ENCODE results near the gene NVL. TPM values are rescaled to one million over a fixed set of nuclear protein-coding genes. Genes with fewer than 3 reads are reported as not detected.

The NVL gene
- polyA plus RNA-seq, 1 of the 3 experiments (the other 2 are of a cell fraction): 12.4 TPM

DNA sequence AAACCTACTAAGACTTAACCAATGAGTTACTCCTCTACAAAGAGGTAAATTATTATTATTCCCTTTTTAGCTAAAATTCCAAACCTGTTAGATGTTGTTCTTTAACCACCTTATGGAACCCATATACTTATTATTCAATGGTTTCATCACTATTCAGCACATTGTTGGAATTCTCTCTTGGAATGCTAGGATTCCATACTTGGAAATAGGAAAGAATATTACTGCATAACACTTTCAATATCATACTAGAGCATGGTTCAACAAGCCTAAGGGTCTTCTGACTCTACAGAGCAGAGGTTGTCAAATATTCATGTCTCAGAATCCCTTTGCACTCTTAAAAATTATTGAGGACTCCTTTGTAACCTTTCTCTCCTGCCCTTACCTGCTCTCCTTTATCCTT, 77.5 kb downstream of the NVL start:
- no peaks in the 10 kb centered on the region for H3K9me2 ChIP-seq
- POLR2A ChIA-PET: no interaction called here
- H3K36me3 ChIP-seq (replicated peaks in 1 of 2; ENCODE audit: control insufficient read depth in 1 of 2, insufficient read depth in 2 of 2, low read length in 1 of 2): peaks cover 8 to 21% of the 10 kb centered on the region in 2 experiments
- CTCF ChIA-PET: no interaction called here
- no peak overlapping the region for H3K9ac ChIP-seq
- H3F3A ChIP-seq (replicated peaks; ENCODE audit: insufficient read depth): no peaks in the 10 kb centered on the region
- no peaks in the 10 kb centered on the region for H3K27me3 ChIP-seq (ENCODE audit: insufficient read depth)
- H3K9me3 ChIP-seq: no peaks in the 10 kb centered on the region
- no peak for DNase-seq
- no peak overlapping the region for H3K4me2 ChIP-seq
- no peaks in the 10 kb centered on the region for H3K4me1 ChIP-seq (ENCODE audit: control insufficient read depth in 1 of 2, insufficient read depth in 2 of 2, low read depth in 1 of 2, low read length in 1 of 2)
- H3K27ac ChIP-seq (ENCODE audit: low read depth in 2 of 2, low read length in 1 of 2): no peak overlapping the region
- no peak overlapping the region for H2AFZ ChIP-seq (ENCODE audit: low read depth)
- no peak overlapping the region for H3K4me3 ChIP-seq (ENCODE audit: low read depth in 2 of 2, low read length in 1 of 2)
- H4K20me1 ChIP-seq (ENCODE audit: insufficient read depth): no peaks in the 10 kb centered on the region
- H3K79me2 ChIP-seq (ENCODE audit: insufficient read depth): no peaks in the 10 kb centered on the region
- TF ChIP-seq EP300 (IDR thresholded peaks at IDR 0.05; ENCODE audit: borderline replicate concordance in 1 of 2, low read depth in 1 of 2, low read length in 1 of 2): no peak
- no peak for TF ChIP-seq CHD2 (IDR thresholded peaks at IDR 0.05; ENCODE audit: low read length, partially characterized antibody)
- no peak for TF ChIP-seq RFX5 (IDR thresholded peaks at IDR 0.05; ENCODE audit: low read length)
- no peak for TF ChIP-seq POLR2AphosphoS5 (IDR thresholded peaks at IDR 0.05; ENCODE audit: low read depth, low read length)
- no peak for TF ChIP-seq EZH2phosphoT487 (IDR thresholded peaks at IDR 0.05; ENCODE audit: borderline replicate concordance, low read depth)
- no peak for TF ChIP-seq TEAD4 (IDR thresholded peaks at IDR 0.05; ENCODE audit: borderline replicate concordance, insufficient read depth)
- TF ChIP-seq RCOR1 (IDR thresholded peaks at IDR 0.05; ENCODE audit: low read length): no peak
- TF ChIP-seq FOXM1 (IDR thresholded peaks at IDR 0.05; ENCODE audit: low read depth): no peak
- no peak for TF ChIP-seq RXRA (IDR thresholded peaks at IDR 0.05; ENCODE audit: borderline replicate concordance, low read depth)

DNA sequence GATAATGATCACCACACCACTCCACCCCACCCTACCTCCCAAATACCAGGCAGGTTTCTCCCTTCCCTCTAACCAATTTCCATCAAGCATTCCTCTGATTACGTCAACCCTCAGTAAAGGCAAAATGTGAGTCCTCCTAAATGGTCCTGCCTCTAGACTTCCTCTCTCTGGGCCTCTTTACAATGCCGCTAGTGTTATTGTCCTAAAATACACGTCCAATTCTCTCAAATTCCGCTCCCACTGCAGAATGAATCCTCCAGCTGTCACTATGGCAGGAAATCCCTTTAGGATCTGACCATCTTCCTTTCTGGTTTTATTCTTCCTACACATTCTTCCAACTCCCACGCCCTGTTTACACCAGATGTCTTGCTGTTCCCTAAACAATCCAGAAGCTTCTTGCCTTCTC, 78.2 kb downstream of the NVL start:
- TF ChIP-seq TEAD4 (IDR thresholded peaks at IDR 0.05; ENCODE audit: borderline replicate concordance, insufficient read depth) (no peak), GATA2 (CRISPR knock-in tag; IDR thresholded peaks at IDR 0.05) (no peak), CHD2 (IDR thresholded peaks at IDR 0.05; ENCODE audit: low read length, partially characterized antibody) (no peak), RFX5 (IDR thresholded peaks at IDR 0.05; ENCODE audit: low read length) (no peak), ZBTB33 (IDR thresholded peaks at IDR 0.05; ENCODE audit: borderline replicate concordance, low read depth) (no peak), SIN3A (IDR thresholded peaks at IDR 0.05; ENCODE audit: borderline replicate concordance, low read depth, low read length) (no peak), EP300 (IDR thresholded peaks at IDR 0.05; ENCODE audit: borderline replicate concordance in 1 of 2, low read depth in 1 of 2, low read length in 1 of 2) (no peak), TAF1 (IDR thresholded peaks at IDR 0.05; ENCODE audit: borderline replicate concordance, low read depth, low read length) (no peak), FOXM1 (IDR thresholded peaks at IDR 0.05; ENCODE audit: low read depth) (no peak), MEF2A (IDR thresholded peaks at IDR 0.05; ENCODE audit: borderline replicate concordance, low read depth) (no peak), REST (IDR thresholded peaks at IDR 0.05; ENCODE audit: low read depth, low read length) (no peak), RCOR1 (IDR thresholded peaks at IDR 0.05; ENCODE audit: low read length) (no peak), YY1 (IDR thresholded peaks at IDR 0.05; ENCODE audit: low read depth) (no peak), NRF1 (IDR thresholded peaks at IDR 0.05; ENCODE audit: low read depth, low read length) (no peak), PBX3 (IDR thresholded peaks at IDR 0.05) (no peak), SMC3 (IDR thresholded peaks at IDR 0.05; ENCODE audit: low read depth, low read length) (no peak), RXRA (IDR thresholded peaks at IDR 0.05; ENCODE audit: borderline replicate concordance, low read depth) (no peak)
- TF ChIP-seq, protein P1, sequence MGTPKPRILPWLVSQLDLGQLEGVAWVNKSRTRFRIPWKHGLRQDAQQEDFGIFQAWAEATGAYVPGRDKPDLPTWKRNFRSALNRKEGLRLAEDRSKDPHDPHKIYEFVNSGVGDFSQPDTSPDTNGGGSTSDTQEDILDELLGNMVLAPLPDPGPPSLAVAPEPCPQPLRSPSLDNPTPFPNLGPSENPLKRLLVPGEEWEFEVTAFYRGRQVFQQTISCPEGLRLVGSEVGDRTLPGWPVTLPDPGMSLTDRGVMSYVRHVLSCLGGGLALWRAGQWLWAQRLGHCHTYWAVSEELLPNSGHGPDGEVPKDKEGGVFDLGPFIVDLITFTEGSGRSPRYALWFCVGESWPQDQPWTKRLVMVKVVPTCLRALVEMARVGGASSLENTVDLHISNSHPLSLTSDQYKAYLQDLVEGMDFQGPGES (IDR thresholded peaks at IDR 0.05; ENCODE audit: low read depth, low read length): no peak
- no peak overlapping the region for H3K27ac ChIP-seq (ENCODE audit: low read depth in 2 of 2, low read length in 1 of 2)
- 83% methylated on average over 5 of the region's 5 CpGs for WGBS (ENCODE audit: low lambda C conversion rate)
- H3K9me3 ChIP-seq: no peaks in the 10 kb centered on the region
- ChIA-PET CTCF (interaction anchor here (0.6 kb wide), 1 partner anchor 599 kb away, joined by 3 read pairs; no protein-coding TSS in a partner anchor), POLR2A (no interaction called here)
- H3K36me3 ChIP-seq (replicated peaks in 1 of 2; ENCODE audit: control insufficient read depth in 1 of 2, insufficient read depth in 2 of 2, low read length in 1 of 2): peaks cover 8 to 21% of the 10 kb centered on the region in 2 experiments
- H3F3A ChIP-seq (replicated peaks; ENCODE audit: insufficient read depth): no peaks in the 10 kb centered on the region
- no peak for DNase-seq
- no peaks in the 10 kb centered on the region for H3K27me3 ChIP-seq (ENCODE audit: insufficient read depth)
- H4K20me1 ChIP-seq (ENCODE audit: insufficient read depth): no peaks in the 10 kb centered on the region
- no peak overlapping the region for H3K4me2 ChIP-seq
- no peaks in the 10 kb centered on the region for H3K4me1 ChIP-seq (ENCODE audit: control insufficient read depth in 1 of 2, insufficient read depth in 2 of 2, low read depth in 1 of 2, low read length in 1 of 2)
- no peak overlapping the region for H3K4me3 ChIP-seq (ENCODE audit: low read depth in 2 of 2, low read length in 1 of 2)
- H3K9ac ChIP-seq: no peak overlapping the region
- H3K9me2 ChIP-seq: no peaks in the 10 kb centered on the region
- no peak overlapping the region for H2AFZ ChIP-seq (ENCODE audit: low read depth)
- H3K79me2 ChIP-seq (ENCODE audit: insufficient read depth): no peaks in the 10 kb centered on the region

Measured in SK-N-SH (cell line).